Vagina (tissue), 2 donors: ENCODE measurements around the gene PPP2R2D.

Experiments used
- CTCF ChIP-seq, 3 experiments: fragments of 450-650 bp in 2 of 3; fragments of 200-600 bp in 1 of 3; sonication (generic) in 1 of 3; IDR thresholded peaks; one replicate each; pipeline ENCODE4 v1.5.1; 2017 to 2019; ENCODE audit warnings: antibody characterized with exemption in 3 of 3, mild to moderate bottlenecking in 2 of 3, moderate library complexity in 2 of 3
- POLR2A ChIP-seq, 2 donors: fragments of 450-650 bp; IDR thresholded peaks; one replicate each; pipeline ENCODE4 v1.6.1; 2017; ENCODE audit warnings: antibody characterized with exemption in 2 of 2, mild to moderate bottlenecking in 2 of 2, moderate library complexity in 2 of 2
- POLR2AphosphoS5 ChIP-seq, 2 donors: sonication (generic); formaldehyde crosslinking; IDR thresholded peaks; one replicate each; pipeline ENCODE4 v1.9.0; 2017; ENCODE audit warnings: antibody characterized with exemption in 2 of 2, mild to moderate bottlenecking in 2 of 2, low read depth in 1 of 2; ENCODE audit not compliant: insufficient read depth in 1 of 2

- TF ChIP-seq POLR2A (IDR thresholded peaks at IDR 0.05), result no peak
- TF ChIP-seq CTCF (IDR thresholded peaks at IDR 0.05), result no peak
- TF ChIP-seq POLR2AphosphoS5 (IDR thresholded peaks at IDR 0.05; ENCODE audit: insufficient read depth in 1 of 2, low read depth in 1 of 2), result peak in 1 of 2 donors; percentile 12
Measured at GRCh38 chr10:131946321-131946751, 45.5 kb downstream of the PPP2R2D start.
